ENCODE results near the gene SH2D5. TPM values are rescaled to one million over a fixed set of nuclear protein-coding genes. Genes with fewer than 3 reads are reported as not detected.

Gene SH2D5
- total RNA-seq, 1 donor from 2014 or later: 5.9 TPM

DNA sequence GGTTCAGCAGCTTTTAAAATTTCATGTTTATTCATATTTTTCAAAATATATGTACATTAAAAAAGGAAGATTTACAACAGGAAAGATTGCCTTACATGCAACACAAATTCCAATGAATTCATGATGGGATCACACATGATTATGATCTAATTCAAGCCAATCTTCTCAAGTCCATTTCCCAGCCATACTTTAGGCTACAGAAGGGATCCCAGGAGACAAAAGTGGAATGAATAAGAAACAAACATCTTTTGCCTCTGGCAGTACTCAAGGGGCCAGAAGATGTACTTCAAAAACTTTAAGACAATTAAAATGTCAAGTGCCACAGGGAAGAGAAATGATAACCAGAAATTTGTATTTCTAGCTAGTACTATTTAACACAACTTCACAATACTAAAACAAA, 10.2 kb upstream of the SH2D5 start:
- H3K4me1 ChIP-seq (ENCODE audit: insufficient read depth, low read length): peaks cover 13% of the 10 kb centered on the region
- FAIRE-seq (no peak), DNase-seq (ENCODE audit: low read depth) (no peak)
- H3K9me3 ChIP-seq (ENCODE audit: insufficient read depth, low read depth, low read length): no peaks in the 10 kb centered on the region
- TF ChIP-seq, protein P1, sequence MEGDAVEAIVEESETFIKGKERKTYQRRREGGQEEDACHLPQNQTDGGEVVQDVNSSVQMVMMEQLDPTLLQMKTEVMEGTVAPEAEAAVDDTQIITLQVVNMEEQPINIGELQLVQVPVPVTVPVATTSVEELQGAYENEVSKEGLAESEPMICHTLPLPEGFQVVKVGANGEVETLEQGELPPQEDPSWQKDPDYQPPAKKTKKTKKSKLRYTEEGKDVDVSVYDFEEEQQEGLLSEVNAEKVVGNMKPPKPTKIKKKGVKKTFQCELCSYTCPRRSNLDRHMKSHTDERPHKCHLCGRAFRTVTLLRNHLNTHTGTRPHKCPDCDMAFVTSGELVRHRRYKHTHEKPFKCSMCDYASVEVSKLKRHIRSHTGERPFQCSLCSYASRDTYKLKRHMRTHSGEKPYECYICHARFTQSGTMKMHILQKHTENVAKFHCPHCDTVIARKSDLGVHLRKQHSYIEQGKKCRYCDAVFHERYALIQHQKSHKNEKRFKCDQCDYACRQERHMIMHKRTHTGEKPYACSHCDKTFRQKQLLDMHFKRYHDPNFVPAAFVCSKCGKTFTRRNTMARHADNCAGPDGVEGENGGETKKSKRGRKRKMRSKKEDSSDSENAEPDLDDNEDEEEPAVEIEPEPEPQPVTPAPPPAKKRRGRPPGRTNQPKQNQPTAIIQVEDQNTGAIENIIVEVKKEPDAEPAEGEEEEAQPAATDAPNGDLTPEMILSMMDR (IDR thresholded peaks at IDR 0.05; ENCODE audit: insufficient read depth, low read depth, low read length): no peak
- TF ChIP-seq EZH2 (IDR thresholded peaks at IDR 0.05; ENCODE audit: insufficient read depth, low read length): no peak
- H3K27ac ChIP-seq (ENCODE audit: low read depth, low read length): no peak overlapping the region
- H4K20me1 ChIP-seq (ENCODE audit: insufficient read depth, low read length): peaks cover 14% of the 10 kb centered on the region
- H3K27me3 ChIP-seq (ENCODE audit: insufficient read depth, low read length): no peaks in the 10 kb centered on the region
- no peaks in the 10 kb centered on the region for H3K79me2 ChIP-seq (ENCODE audit: insufficient read depth, low read length)
- Mint-ChIP-seq H3K27ac (ENCODE audit: unreplicated experiment) (no peak overlapping the region), H3K4me1 (ENCODE audit: low read depth, unreplicated experiment) (peaks cover 13% of the 10 kb centered on the region), H3K36me3 (ENCODE audit: low read depth, unreplicated experiment) (peaks cover 22% of the 10 kb centered on the region), H3K4me3 (ENCODE audit: unreplicated experiment) (no peak overlapping the region), H3K27me3 (ENCODE audit: low read depth, unreplicated experiment) (no peaks in the 10 kb centered on the region), H3K9me3 (ENCODE audit: unreplicated experiment) (no peaks in the 10 kb centered on the region)
- H3K4me3 ChIP-seq (ENCODE audit: insufficient read depth, low read depth, low read length): no peak overlapping the region
- no peak overlapping the region for H3K4me2 ChIP-seq (ENCODE audit: low read length)
- H3K9ac ChIP-seq (ENCODE audit: low read length): no peak overlapping the region
- H2AFZ ChIP-seq (ENCODE audit: low read depth, low read length): no peak overlapping the region
- peaks cover 58% of the 10 kb centered on the region for H3K36me3 ChIP-seq (ENCODE audit: insufficient read depth, low read length)

DNA sequence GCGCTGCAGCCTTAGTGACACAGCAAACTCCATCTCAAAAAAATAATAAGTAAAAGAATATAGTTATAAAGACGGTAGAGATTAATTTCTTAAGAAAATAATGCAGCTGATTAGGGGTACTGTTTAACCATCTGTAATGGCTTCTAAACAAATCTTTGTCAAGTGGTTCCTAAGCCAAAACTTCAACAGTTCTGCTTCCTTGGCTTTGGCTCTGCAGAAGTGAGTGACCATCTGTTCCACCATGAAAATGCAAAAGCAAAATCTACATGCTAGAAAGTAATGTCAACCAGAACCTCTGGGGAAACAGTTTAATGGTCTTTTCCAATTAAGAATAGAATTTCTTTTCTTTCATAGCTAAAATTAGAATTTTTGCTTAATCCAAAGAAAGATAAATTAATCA, 8.3 kb upstream of the SH2D5 start:
- no peak overlapping the region for H2AFZ ChIP-seq (ENCODE audit: low read depth, low read length)
- H3K4me2 ChIP-seq (ENCODE audit: low read length): no peak overlapping the region
- no peaks in the 10 kb centered on the region for H3K27me3 Mint-ChIP-seq (ENCODE audit: low read depth, unreplicated experiment)
- no peak for DNase-seq (ENCODE audit: low read depth)
- H3K9me3 Mint-ChIP-seq (ENCODE audit: unreplicated experiment): peaks cover 2% of the 10 kb centered on the region
- no peaks in the 10 kb centered on the region for H3K79me2 ChIP-seq (ENCODE audit: insufficient read depth, low read length)
- peaks cover 29% of the 10 kb centered on the region for H3K36me3 Mint-ChIP-seq (ENCODE audit: low read depth, unreplicated experiment)
- no peaks in the 10 kb centered on the region for H3K9me3 ChIP-seq (ENCODE audit: insufficient read depth, low read depth, low read length)
- H3K4me1 Mint-ChIP-seq (ENCODE audit: low read depth, unreplicated experiment): peaks cover 13% of the 10 kb centered on the region
- H3K27ac Mint-ChIP-seq (ENCODE audit: unreplicated experiment): no peak overlapping the region
- no peak for TF ChIP-seq EZH2 (IDR thresholded peaks at IDR 0.05; ENCODE audit: insufficient read depth, low read length)
- TF ChIP-seq, protein P1 (IDR thresholded peaks at IDR 0.05; ENCODE audit: insufficient read depth, low read depth, low read length): no peak
- H3K36me3 ChIP-seq (ENCODE audit: insufficient read depth, low read length): peaks cover 47% of the 10 kb centered on the region
- peaks cover 15% of the 10 kb centered on the region for H3K4me1 ChIP-seq (ENCODE audit: insufficient read depth, low read length)
- peaks cover 12% of the 10 kb centered on the region for H4K20me1 ChIP-seq (ENCODE audit: insufficient read depth, low read length)
- no peak overlapping the region for H3K27ac ChIP-seq (ENCODE audit: low read depth, low read length)
- no peaks in the 10 kb centered on the region for H3K27me3 ChIP-seq (ENCODE audit: insufficient read depth, low read length)
- H3K4me3 Mint-ChIP-seq (ENCODE audit: unreplicated experiment): no peak overlapping the region
- no peak overlapping the region for H3K9ac ChIP-seq (ENCODE audit: low read length)
- FAIRE-seq: no peak
- H3K4me3 ChIP-seq (ENCODE audit: insufficient read depth, low read depth, low read length): no peak overlapping the region

DNA sequence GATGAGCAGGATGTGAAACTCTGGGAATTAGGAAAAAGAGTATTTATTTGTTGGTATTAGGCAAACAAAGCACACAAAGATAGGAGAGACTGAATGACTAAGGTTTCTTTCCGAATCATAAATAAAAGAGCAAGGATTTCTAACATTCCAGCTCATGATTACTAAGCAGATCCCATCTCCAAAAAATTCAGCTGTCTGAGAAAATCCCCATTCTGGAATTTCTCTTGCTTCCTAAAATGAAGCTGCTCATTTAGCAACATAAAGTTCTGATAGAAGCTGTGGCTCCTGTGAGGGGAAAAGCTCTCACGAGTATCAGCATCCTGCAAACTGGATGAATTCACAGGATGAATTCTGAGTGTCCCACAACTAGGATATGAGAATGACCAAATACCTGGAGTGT, 6.7 kb upstream of the SH2D5 start:
- Mint-ChIP-seq H3K27ac (ENCODE audit: unreplicated experiment) (peak overlapping the region; percentile 77), H3K36me3 (ENCODE audit: low read depth, unreplicated experiment) (peaks cover 21% of the 10 kb centered on the region), H3K27me3 (ENCODE audit: low read depth, unreplicated experiment) (no peaks in the 10 kb centered on the region), H3K4me3 (ENCODE audit: unreplicated experiment) (no peak overlapping the region), H3K9me3 (ENCODE audit: unreplicated experiment) (peaks cover 2% of the 10 kb centered on the region), H3K4me1 (ENCODE audit: low read depth, unreplicated experiment) (peaks cover 13% of the 10 kb centered on the region)
- TF ChIP-seq, protein P1 (IDR thresholded peaks at IDR 0.05; ENCODE audit: insufficient read depth, low read depth, low read length): no peak
- TF ChIP-seq EZH2 (IDR thresholded peaks at IDR 0.05; ENCODE audit: insufficient read depth, low read length): no peak
- no peaks in the 10 kb centered on the region for H3K79me2 ChIP-seq (ENCODE audit: insufficient read depth, low read length)
- H2AFZ ChIP-seq (ENCODE audit: low read depth, low read length): no peak overlapping the region
- peak; percentile 59 for DNase-seq (ENCODE audit: low read depth)
- H3K4me2 ChIP-seq (ENCODE audit: low read length): peak overlapping the region; percentile 64
- peaks cover 7% of the 10 kb centered on the region for H4K20me1 ChIP-seq (ENCODE audit: insufficient read depth, low read length)
- H3K27me3 ChIP-seq (ENCODE audit: insufficient read depth, low read length): no peaks in the 10 kb centered on the region
- peak; percentile 34 for FAIRE-seq
- no peaks in the 10 kb centered on the region for H3K9me3 ChIP-seq (ENCODE audit: insufficient read depth, low read depth, low read length)
- peaks cover 32% of the 10 kb centered on the region for H3K36me3 ChIP-seq (ENCODE audit: insufficient read depth, low read length)
- H3K9ac ChIP-seq (ENCODE audit: low read length): peak overlapping the region; percentile 62
- peak overlapping the region; percentile 77 for H3K27ac ChIP-seq (ENCODE audit: low read depth, low read length)
- H3K4me1 ChIP-seq (ENCODE audit: insufficient read depth, low read length): peaks cover 16% of the 10 kb centered on the region
- no peak overlapping the region for H3K4me3 ChIP-seq (ENCODE audit: insufficient read depth, low read depth, low read length)
